ENCODE results near the gene POLG2. TPM values are rescaled to one million over a fixed set of nuclear protein-coding genes. Genes with fewer than 3 reads are reported as not detected.
"Not testable (repeated sequence)": the region's sequence is repeated elsewhere in the genome, so short reads cannot be mapped to it uniquely, and the experiment has no call there.

The POLG2 gene
- total RNA-seq, 1 donor from 2014 or later, result 9.0 TPM

GRCh38 chr17:64491034-64491860 lies 5.6 kb downstream of the POLG2 start:
- ATAC-seq (peak; percentile 73), DNase-seq (ENCODE audit: low spot score) (no peak)

GRCh38 chr17:64488301-64488700 lies 8.6 kb downstream of the POLG2 start:
- ATAC-seq (no peak), DNase-seq (ENCODE audit: low spot score) (no peak)

- DNase-seq (ENCODE audit: low spot score), result no peak
- no peak for ATAC-seq
Observed at GRCh38 chr17:64484380-64484779, 12.5 kb downstream of the POLG2 start.

GRCh38 chr17:64480951-64481350 lies 15.9 kb downstream of the POLG2 start:
- DNase-seq (ENCODE audit: low spot score), result peak; percentile 10
- ATAC-seq, result no peak

- ATAC-seq (no peak), DNase-seq (ENCODE audit: low spot score) (no peak)
Observed at GRCh38 chr17:64477849-64478248, 19.0 kb downstream of the POLG2 start.

- ATAC-seq, result no peak
Observed at GRCh38 chr17:64472564-64472963, 24.3 kb downstream of the POLG2 start.

GRCh38 chr17:64471440-64471839 lies 25.4 kb downstream of the POLG2 start:
- DNase-seq (ENCODE audit: low spot score) (no peak), ATAC-seq (no peak)

More at GRCh38 chr17:64472564-64472963, 24.3 kb downstream of the POLG2 start:
- DNase-seq (ENCODE audit: low spot score), result no peak

- ATAC-seq, result no peak
Observed at GRCh38 chr17:64470625-64471024, 26.2 kb downstream of the POLG2 start.

GRCh38 chr17:64466834-64467233 lies 30.0 kb downstream of the POLG2 start:
- not testable (repeated sequence) for ATAC-seq; DNase-seq (ENCODE audit: low spot score)

More at GRCh38 chr17:64470625-64471024, 26.2 kb downstream of the POLG2 start:
- DNase-seq (ENCODE audit: low spot score), result no peak

GRCh38 chr17:64466019-64466735 lies 30.7 kb downstream of the POLG2 start:
- ATAC-seq (no peak), DNase-seq (ENCODE audit: low spot score) (no peak)

- DNase-seq (ENCODE audit: low spot score) (no peak), ATAC-seq (no peak)
Observed at GRCh38 chr17:64461788-64462187, 35.1 kb downstream of the POLG2 start.

GRCh38 chr17:64460955-64461354 lies 35.9 kb downstream of the POLG2 start:
- DNase-seq (ENCODE audit: low spot score) (no peak), ATAC-seq (no peak)

GRCh38 chr17:64459818-64460217 lies 37.0 kb downstream of the POLG2 start:
- ATAC-seq; DNase-seq (ENCODE audit: low spot score): not testable (repeated sequence)

- ATAC-seq, result no peak
- DNase-seq (ENCODE audit: low spot score), result no peak
Observed at GRCh38 chr17:64459284-64459747, 37.5 kb downstream of the POLG2 start.

- DNase-seq (ENCODE audit: low spot score), result no peak
- ATAC-seq, result no peak
Observed at GRCh38 chr17:64458756-64459155, 38.1 kb downstream of the POLG2 start.

GRCh38 chr17:64457156-64457555 lies 39.7 kb downstream of the POLG2 start:
- no peak for ATAC-seq

GRCh38 chr17:64455993-64456885 lies 40.6 kb downstream of the POLG2 start:
- ATAC-seq, result no peak

More at GRCh38 chr17:64457156-64457555, 39.7 kb downstream of the POLG2 start:
- no peak for DNase-seq (ENCODE audit: low spot score)

GRCh38 chr17:64449545-64449944 lies 47.3 kb downstream of the POLG2 start:
- DNase-seq (ENCODE audit: low spot score), result no peak

More at GRCh38 chr17:64455993-64456885, 40.6 kb downstream of the POLG2 start:
- no peak for DNase-seq (ENCODE audit: low spot score)

GRCh38 chr17:64448665-64449512 lies 48.0 kb downstream of the POLG2 start, which contains the start of gene MILR1:
Gene MILR1, plus strand, starts transcription at chr17:64449115. Its CDS starts 54 bp downstream, at chr17:64449169.
- DNase-seq (ENCODE audit: low spot score), result no peak
- peak; percentile 54 for ATAC-seq

More at GRCh38 chr17:64449545-64449944, 47.3 kb downstream of the POLG2 start:
- no peak for ATAC-seq

- DNase-seq (ENCODE audit: low spot score) (no peak), ATAC-seq (no peak)
Observed at GRCh38 chr17:64447526-64447925, 49.3 kb downstream of the POLG2 start.

Measured in left lobe of liver (tissue), 2 donors.